Activated CD8-positive, alpha-beta T cell treated with anti-CD3 and anti-CD28 coated beads for 36 hours (primary cell): ENCODE measurements around the gene ZNF431. TPM values are rescaled to one million over a fixed set of nuclear protein-coding genes. Genes with fewer than 3 reads are reported as not detected.

Experiments
- ATAC-seq: fragments of 200-7000 bp; cut with Tn5 transposase; one replicate; pipeline ENCODE4 v1.10.0; 2021; ENCODE audit warnings: mild to moderate bottlenecking, moderate library complexity
- CTCF ChIA-PET: fragments of 350-600 bp; sonication (Branson Sonifier 250); formaldehyde crosslinking; loops from one replicate; lab custom pipeline; 2021; ENCODE audit warnings: antibody characterized with exemption; lab: Charles Lee
- POLR2A ChIA-PET: fragments of 350-600 bp; sonication (Branson Sonifier 250); formaldehyde crosslinking; loops from one replicate; lab custom pipeline; 2021; ENCODE audit warnings: antibody characterized with exemption; lab: Charles Lee
- DNase-seq: peaks from one replicate; pipeline ENCODE4 v3.0.0-alpha.2; 2020
- H3K27ac Mint-ChIP-seq: one replicate; pipeline ENCODE4 v1.8.0; 2021; ENCODE audit warnings: mild to moderate bottlenecking, mixed read lengths
- H3K27me3 Mint-ChIP-seq: one replicate; pipeline ENCODE4 v1.8.0; 2021; ENCODE audit warnings: mixed read lengths
- H3K36me3 Mint-ChIP-seq: one replicate; pipeline ENCODE4 v1.8.0; 2021; ENCODE audit warnings: low read depth, mixed read lengths
- H3K4me1 Mint-ChIP-seq: one replicate; pipeline ENCODE4 v1.8.0; 2021; ENCODE audit warnings: low read depth, mixed read lengths
- H3K4me3 Mint-ChIP-seq: one replicate; pipeline ENCODE4 v1.8.0; 2021; ENCODE audit warnings: mild to moderate bottlenecking, moderate library complexity, mixed read lengths
- H3K9me3 Mint-ChIP-seq: one replicate; pipeline ENCODE4 v1.8.0; 2021; ENCODE audit warnings: mixed read lengths
- intact Hi-C: fragments of 100-400 bp; cut with micrococcal nuclease; formaldehyde crosslinking; loops from one replicate; pipeline ENCODE4 v1.10.0; 2022
- total RNA-seq, 2 experiments: library from RNA; stranded (reverse); gene quantifications; one replicate each; pipeline ENCODE4 v1.2.3, GENCODE V29; 2021
- TF ChIP-seq, protein P1 (sequence below): fragments of 200-600 bp; IDR thresholded peaks from one replicate; pipeline ENCODE4 v1.8.0; 2022; ENCODE audit warnings: antibody characterized with exemption, mild to moderate bottlenecking

ZNF431 gene
- total RNA-seq, 2 experiments from 2014 or later, result 16.8 to 18.7 TPM

- H3K36me3 Mint-ChIP-seq, result peaks cover 51% of the 10 kb centered on the region
- DNase-seq, result no peak
- peaks cover 5% of the 10 kb centered on the region for H3K9me3 Mint-ChIP-seq
- ATAC-seq, result no peak
- ChIA-PET CTCF (no interaction called here), POLR2A (interaction anchor here (0.8 to 1.0 kb wide), 3 partner anchors 12 to 693 kb away, joined by 3 read pairs; partner anchors contain the start of genes ZNF43 and ZNF708)
- peaks cover 41% of the 10 kb centered on the region for H3K4me1 Mint-ChIP-seq
- H3K27me3 Mint-ChIP-seq, result no peaks in the 10 kb centered on the region
- H3K27ac Mint-ChIP-seq, result peak overlapping the region; percentile 38
- TF ChIP-seq, protein P1, sequence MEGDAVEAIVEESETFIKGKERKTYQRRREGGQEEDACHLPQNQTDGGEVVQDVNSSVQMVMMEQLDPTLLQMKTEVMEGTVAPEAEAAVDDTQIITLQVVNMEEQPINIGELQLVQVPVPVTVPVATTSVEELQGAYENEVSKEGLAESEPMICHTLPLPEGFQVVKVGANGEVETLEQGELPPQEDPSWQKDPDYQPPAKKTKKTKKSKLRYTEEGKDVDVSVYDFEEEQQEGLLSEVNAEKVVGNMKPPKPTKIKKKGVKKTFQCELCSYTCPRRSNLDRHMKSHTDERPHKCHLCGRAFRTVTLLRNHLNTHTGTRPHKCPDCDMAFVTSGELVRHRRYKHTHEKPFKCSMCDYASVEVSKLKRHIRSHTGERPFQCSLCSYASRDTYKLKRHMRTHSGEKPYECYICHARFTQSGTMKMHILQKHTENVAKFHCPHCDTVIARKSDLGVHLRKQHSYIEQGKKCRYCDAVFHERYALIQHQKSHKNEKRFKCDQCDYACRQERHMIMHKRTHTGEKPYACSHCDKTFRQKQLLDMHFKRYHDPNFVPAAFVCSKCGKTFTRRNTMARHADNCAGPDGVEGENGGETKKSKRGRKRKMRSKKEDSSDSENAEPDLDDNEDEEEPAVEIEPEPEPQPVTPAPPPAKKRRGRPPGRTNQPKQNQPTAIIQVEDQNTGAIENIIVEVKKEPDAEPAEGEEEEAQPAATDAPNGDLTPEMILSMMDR, result no peak
- peak overlapping the region; percentile 59 for H3K4me3 Mint-ChIP-seq
- intact Hi-C loops, result loop anchor here (10.0 kb wide), 1 partner anchor 119 kb away; the partner anchor contains the start of gene ZNF430
These were observed 1.6 kb downstream of the ZNF431 start for GRCh38 chr19:21143428-21143827.

GRCh38 chr19:21143854-21144253, 2.0 kb downstream of the ZNF431 start:
- H3K36me3 Mint-ChIP-seq, result peaks cover 56% of the 10 kb centered on the region
- ChIA-PET POLR2A (no interaction called here), CTCF (no interaction called here)
- H3K4me1 Mint-ChIP-seq, result peaks cover 45% of the 10 kb centered on the region
- TF ChIP-seq, protein P1, result no peak
- H3K9me3 Mint-ChIP-seq, result peaks cover 5% of the 10 kb centered on the region
- intact Hi-C loops, result loop anchor here (10.0 kb wide), 1 partner anchor 119 kb away; the partner anchor contains the start of gene ZNF430
- no peaks in the 10 kb centered on the region for H3K27me3 Mint-ChIP-seq
- no peak for ATAC-seq
- DNase-seq, result peak; percentile 28
- no peak overlapping the region for H3K27ac Mint-ChIP-seq
- H3K4me3 Mint-ChIP-seq, result no peak overlapping the region

DNA sequence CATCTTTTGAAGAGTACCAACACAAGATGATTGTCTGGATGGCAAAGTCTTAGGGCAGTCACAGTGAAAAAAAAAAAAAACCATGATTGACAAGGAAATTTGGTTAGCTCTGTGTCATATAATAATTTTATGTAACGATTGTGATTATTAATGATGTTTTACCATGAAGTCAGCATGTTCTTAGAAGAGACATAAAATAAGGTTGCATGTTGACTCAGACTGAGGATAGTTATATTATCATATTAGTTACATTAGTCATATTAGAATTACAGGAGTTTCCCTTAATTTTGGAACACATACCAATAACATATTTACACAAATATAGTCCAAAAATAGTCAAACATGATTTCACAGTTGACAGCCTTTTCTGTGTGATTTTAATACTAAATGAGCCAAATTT, 5.7 kb downstream of the ZNF431 start:
- intact Hi-C loops, result loop anchor here (10.0 kb wide), 1 partner anchor 123 kb away; the partner anchor contains the start of gene ZNF430

DNA sequence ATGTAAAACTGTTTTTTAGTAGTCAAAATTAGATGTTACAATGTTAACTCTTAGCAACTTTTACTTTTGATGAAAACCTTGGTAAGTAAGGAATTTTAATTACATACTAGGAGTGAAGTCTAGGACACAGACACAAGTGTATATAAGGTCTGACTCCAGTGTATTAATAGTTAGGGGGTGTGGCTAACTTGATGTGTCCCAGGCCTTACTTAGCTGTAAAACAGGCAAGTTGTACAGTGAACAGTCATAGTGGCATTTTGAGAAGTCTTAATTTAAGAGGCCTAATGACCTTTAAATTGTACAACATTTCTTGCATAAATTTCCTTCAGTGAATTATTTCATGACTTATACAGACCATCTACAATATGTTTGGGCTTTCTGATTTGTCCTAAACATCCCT, 6.8 kb downstream of the ZNF431 start:
- Mint-ChIP-seq H3K4me1 (peaks cover 35% of the 10 kb centered on the region), H3K9me3 (peaks cover 8% of the 10 kb centered on the region), H3K36me3 (peaks cover 91% of the 10 kb centered on the region), H3K27me3 (no peaks in the 10 kb centered on the region), H3K27ac (no peak overlapping the region), H3K4me3 (no peak overlapping the region)
- POLR2A ChIA-PET, result no interaction called here
- ATAC-seq (no peak), DNase-seq (no peak)
- TF ChIP-seq, protein P1, result no peak
- CTCF ChIA-PET, result no interaction called here
- intact Hi-C loops, result loop anchor here (10.0 kb wide), 1 partner anchor 124 kb away; the partner anchor contains the start of gene ZNF430

More for the DNA sequence above, 5.7 kb downstream of the ZNF431 start:
- DNase-seq, result no peak
- peaks cover 6% of the 10 kb centered on the region for H3K9me3 Mint-ChIP-seq
- TF ChIP-seq, protein P1, result no peak
- H3K27ac Mint-ChIP-seq, result no peak overlapping the region
- ATAC-seq, result no peak
- H3K4me1 Mint-ChIP-seq, result peaks cover 45% of the 10 kb centered on the region
- H3K27me3 Mint-ChIP-seq, result no peaks in the 10 kb centered on the region
- no peak overlapping the region for H3K4me3 Mint-ChIP-seq
- ChIA-PET CTCF (no interaction called here), POLR2A (interaction anchor here (0.7 kb wide), 1 partner anchor 742 kb away, joined by 3 read pairs; no protein-coding TSS in a partner anchor)
- H3K36me3 Mint-ChIP-seq, result peaks cover 86% of the 10 kb centered on the region

GRCh38 chr19:21149877-21150276, 8.0 kb downstream of the ZNF431 start:
- ChIA-PET POLR2A (no interaction called here), CTCF (no interaction called here)
- peaks cover 29% of the 10 kb centered on the region for H3K4me1 Mint-ChIP-seq
- H3K36me3 Mint-ChIP-seq, result peaks cover 86% of the 10 kb centered on the region
- no peaks in the 10 kb centered on the region for H3K27me3 Mint-ChIP-seq
- no peak overlapping the region for H3K4me3 Mint-ChIP-seq
- DNase-seq (no peak), ATAC-seq (no peak)
- no peak overlapping the region for H3K27ac Mint-ChIP-seq
- peaks cover 8% of the 10 kb centered on the region for H3K9me3 Mint-ChIP-seq
- intact Hi-C loops, result loop anchor here (10.0 kb wide), 1 partner anchor 125 kb away; the partner anchor contains the start of gene ZNF430
- TF ChIP-seq, protein P1, result no peak
